Fibroblast of peridontal ligament (primary cell): ENCODE data around the gene ZER1.
A peak's percentile ranks its signal among the peaks of the same experiment; 100 is the strongest.
"Not testable (repeated sequence)": the region's sequence is repeated elsewhere in the genome, so short reads cannot be mapped to it uniquely, and the experiment has no call there.

ENCODE experiments used
- DNase-seq: peaks from one replicate; pipeline ENCODE4 v3.0.0-alpha.2; 2010; ENCODE audit errors: extremely low read depth

The ZER1 gene

DNA sequence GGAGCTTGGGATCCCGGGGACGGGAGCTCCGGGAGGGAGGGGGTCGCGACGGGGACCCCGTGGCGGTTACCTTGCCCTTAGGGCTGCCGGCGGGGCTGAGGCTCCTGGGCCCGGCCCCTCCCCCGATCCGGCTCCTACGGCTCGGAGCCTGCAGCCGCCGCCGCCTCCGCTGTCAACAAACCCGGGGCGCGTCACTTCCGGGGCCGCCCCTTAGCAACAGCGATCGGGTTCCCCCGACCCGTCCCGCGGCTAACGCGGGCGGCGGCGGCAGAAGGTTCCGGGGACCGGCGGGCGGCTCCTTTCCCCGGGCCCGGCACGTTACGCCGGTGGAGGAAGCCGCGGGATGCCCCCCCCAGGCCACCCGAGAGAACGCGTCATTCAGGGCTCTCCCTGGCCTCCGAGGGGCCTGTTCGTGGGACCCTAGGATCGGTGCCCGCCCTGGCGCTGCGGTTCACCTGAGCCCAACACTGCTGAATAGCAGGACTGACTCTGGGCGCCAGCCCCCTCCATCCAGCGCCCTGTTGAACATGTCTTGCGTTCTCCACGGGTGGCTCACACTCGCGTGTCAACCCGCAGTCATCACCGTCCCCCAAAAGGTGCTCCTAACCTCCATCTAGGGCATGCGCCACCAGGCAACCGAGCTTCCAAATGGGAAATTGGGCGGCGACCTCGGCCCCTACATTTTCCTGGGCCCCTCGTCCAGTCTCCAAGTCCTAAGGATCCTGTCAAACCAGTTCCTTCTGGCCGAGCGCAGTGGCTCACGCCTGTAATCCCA is at the start of gene ZER1:
TSS of gene ZER1 (minus strand) at position 183 of the 775 bp plus-strand sequence. CDS start 16,362 bp downstream, outside the sequence.
- peak; percentile 79 for DNase-seq

DNA sequence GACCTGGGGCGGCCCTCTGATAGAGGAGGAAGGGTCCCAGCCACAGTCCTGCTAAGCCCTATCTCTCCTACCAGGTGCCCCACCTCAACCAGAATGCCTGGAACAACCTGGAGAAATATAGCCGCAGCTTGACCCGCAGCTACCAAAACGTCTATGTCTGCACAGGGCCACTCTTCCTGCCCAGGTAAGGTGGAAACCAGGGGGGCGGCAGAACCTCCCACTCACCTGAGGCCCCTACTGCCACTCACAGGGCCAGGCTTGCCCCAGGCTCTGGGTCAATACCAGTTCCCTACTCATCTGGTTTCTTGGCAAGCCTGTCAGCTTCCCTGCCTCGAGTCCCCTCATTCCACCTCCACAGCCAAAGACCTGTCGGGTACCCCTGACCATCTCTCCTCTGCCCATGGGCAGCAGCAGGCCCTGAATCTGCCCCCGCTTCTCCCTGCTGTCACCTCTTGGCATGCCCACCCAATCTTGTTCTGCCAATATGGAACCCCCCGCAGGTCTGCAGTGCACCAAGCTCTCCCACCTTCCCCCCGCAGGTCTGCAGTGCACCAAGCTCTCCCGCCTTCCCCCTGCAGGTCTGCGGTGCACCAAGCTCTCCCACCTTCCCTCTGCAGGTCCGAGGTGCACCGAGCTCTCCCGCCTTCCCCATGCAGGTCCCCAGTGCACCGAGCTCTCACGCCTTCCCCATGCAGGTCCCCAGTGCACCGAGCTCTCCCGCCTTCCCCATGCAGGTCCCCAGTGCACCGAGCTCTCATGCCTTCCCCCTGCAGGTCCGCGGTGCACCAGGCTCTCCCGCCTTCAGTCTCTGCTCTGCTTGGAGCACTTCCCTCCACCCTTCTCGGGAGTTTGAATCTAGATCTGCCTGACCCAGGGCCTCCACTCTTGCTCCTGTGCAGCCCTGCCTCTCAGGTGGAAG is 49.2 kb upstream of the ZER1 start:
- DNase-seq = no peak

DNA sequence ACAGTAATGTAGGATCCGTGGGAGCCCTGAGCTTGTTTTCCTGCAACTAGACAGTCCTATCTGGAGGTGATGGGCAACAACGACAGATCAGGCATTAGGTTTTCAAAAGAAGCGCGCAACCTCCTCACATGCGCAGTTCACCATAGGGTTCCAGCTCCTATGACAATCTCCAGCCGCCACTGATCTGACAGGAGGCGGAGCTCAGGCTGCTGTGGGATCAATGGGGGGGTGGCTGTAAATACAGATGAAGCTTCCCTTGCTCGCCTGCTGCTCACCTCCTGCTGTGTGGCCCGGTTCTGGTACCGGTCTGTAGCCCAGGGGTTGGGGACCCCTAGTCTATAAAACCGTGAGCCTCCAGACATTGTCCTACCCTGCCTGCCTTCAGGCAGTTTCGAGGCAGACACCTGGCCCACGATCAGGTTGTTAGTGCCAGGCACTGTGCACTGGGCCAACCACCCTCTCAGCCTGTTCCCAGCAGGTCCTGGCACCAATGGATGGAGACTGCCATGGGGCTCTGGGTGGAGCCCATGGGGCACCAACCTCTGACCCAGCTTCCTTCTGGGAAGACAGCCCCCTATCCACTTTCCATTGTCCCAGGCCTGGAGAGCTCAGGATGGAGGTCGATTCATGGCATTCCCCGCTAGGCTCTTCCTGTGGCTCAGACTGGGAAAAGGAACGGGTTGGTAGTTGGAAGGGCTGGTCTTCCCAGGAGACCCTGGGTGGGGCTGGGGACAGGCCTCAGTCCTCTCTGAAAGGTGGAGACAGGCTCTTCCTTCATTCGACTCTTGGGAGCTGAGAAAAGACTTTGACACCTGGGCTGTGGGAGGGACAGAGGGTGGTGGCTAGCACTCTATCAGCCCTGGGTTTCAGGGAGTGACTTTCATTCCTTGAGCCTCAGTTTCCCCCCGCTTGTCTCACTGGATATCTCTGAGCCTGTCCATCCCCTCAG is 48.3 kb upstream of the ZER1 start:
- DNase-seq = no peak

DNA sequence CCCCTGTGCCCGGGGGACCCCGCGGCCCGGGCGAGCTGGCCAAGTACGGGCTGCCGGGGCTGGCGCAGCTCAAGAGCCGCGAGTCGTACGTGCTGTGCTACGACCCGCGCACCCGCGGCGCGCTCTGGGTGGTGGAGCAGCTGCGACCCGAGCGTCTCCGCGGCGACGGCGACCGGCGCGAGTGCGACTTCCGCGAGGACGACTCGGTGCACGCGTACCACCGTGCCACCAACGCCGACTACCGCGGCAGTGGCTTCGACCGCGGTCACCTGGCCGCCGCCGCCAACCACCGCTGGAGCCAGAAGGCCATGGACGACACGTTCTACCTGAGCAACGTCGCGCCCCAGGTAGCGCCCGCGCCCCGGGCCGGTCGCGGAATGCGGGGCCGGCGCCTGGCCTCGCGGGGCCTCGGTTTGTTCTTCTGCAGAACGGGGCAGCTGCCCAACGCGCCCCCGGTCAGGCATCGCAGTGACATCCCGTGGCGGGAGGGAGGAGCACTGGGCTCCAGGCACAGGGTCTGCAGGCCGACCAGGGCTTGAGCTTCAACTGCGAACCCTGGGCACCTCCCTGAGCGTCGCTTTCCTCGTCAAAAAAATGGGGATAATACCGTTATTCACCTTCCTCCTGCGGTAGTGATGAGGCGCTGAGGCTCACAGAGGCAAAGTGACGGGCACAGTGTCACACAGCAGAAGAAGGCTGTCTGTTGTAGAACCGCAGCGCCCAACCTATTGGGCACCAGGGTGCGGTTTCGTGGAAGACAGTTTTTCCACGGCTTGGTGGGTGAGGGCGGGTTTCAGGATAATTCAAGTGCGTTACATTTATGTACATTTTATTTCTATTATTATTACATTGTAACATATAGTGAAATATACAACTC is 47.4 kb upstream of the ZER1 start:
- DNase-seq = no peak

DNA sequence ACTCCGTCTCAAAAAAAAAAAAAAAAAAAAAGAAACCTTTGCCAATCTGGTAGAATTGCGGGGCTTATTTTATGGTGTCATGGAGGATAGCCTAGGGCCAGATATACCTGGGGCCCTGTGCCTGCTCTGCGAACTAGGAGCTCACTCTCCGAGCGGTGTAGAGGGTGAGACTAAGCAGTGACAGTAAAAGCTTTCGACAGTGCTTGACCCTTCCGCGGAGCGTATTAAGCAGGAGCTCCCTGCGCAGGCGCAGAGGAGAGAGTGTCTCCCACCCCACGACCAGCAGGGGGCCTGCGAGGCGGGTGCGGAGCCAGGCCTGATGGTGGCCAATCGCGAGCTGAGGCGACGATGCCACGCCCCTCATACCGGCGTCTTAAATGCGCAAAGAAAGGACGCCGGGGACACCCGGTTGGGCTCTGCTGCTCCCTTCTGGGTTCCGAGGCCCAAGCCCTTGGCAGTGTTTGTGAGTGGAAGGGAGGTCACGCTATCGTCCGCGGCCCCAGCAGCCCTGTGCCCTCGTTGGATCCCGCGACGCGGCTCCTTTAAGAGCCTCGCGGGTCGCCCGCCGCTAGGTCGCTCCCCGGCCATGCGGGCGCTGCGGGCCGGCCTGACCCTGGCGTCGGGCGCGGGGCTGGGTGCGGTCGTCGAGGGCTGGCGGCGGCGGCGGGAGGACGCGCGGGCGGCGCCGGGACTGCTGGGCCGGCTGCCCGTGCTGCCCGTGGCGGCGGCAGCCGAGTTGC is 46.5 kb upstream of the ZER1 start, which contains the start of gene ENDOG:
TSS of gene ENDOG (plus strand) at position 402 of the 740 bp plus-strand sequence. CDS start at position 587, 185 bp downstream.
- DNase-seq = peak; percentile 95

DNA sequence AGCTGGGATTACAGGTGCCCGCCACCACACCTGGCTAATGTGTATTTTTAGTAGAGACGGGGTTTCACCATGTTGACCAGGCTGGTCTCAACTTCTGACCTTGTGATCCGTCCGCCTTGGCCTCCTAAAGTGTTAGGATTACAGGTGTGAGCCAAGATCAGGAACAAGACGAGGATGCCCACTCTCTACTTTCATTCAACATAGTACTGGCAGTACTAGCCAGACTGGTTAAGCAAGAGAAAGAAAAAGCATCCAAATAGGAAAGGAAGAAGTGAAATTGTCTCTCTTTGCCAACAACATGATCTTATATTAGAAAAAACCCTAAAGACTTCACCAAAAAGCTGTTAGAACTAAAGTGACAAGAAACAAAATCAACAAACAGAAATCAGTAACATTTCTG is 39.1 kb upstream of the ZER1 start:
- no peak for DNase-seq

DNA sequence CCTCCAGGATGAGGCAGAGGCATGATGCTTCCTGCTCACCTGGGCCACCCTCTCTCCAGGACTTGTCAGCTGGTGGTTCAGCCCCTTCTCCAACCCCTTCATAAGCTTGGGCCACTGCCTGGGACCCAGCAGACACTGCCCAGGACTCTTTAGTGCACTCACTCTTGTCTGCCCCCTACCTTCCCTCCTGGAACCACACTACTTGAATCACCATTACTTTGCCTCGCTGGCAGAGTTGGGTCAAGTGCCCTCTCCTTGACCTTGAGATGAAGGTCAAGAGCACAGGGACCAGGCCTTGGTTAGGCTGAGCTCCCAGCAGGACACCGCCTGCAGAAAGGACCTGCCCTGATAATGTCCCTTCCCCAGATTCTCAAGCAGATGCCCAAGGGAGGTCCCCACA is 38.1 kb upstream of the ZER1 start:
- DNase-seq = no peak

DNA sequence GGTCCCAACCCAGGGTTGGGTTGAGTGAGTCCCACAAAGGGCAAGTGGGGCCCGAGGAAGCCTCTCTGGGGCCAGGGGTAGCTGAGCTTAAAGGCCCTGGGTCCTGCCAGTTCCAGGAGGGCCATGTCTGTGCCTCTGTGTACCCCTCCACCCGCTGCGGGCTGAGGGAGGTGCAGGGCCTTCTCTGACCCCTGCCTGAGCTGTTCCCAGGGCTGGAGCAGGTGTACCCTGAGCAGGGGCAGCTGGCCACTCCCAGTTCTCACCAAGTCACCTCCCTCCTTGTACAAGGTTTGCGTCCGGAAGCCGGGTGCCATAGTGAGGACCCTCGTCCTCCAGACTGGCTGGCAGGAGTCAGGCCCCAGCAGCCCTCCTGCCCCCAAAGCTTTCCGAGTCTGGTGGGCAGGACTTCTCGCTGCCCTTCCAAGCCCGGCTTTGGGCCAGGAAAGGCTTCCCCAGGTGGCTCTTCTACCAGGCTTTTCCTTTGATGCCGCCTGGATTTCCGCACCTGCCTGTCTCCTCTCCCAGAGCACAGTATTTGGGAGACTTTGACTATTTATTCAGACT is 37.4 kb upstream of the ZER1 start:
- DNase-seq = no peak

DNA sequence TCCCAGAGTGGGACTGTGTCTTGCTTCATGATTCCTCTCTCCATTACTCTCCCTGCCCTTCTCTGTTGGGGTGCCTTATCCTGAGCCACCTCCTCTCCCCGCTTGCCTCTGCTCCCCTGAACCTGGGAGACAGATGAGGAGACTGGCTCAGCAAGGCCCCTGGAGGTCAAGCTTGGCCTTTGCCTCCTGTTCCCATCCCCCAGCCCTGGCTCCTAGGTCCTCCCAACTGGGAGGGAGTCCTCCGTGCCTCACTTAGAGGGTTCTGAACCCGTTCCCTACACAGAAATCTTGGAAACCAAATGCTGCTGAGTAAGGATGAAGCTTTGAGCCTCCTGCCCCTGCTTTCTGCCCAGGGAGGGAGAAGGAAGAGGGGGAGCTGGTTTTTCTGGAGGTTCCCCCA is 36.8 kb upstream of the ZER1 start:
- no peak for DNase-seq

DNA sequence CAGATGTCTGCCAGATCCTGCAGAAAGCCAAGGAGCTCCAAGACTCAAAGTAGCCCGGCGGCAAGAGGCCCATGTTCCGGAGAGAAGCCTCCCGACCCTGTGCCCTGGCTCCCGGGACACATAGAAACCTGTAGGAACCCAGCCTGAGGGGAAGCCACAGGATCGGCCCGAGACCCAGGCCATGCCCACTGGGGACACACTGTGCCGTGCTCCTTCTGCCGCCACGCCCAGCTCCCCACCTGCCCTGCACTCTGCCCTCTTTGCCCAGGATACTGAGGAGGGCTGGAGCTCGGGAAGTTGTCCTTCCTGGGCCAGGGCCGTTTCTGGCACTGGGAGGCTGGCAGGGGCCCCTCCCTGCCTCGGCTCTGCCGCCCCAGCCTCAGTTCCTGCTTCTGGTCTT is 36.1 kb upstream of the ZER1 start:
- DNase-seq = no peak

DNA sequence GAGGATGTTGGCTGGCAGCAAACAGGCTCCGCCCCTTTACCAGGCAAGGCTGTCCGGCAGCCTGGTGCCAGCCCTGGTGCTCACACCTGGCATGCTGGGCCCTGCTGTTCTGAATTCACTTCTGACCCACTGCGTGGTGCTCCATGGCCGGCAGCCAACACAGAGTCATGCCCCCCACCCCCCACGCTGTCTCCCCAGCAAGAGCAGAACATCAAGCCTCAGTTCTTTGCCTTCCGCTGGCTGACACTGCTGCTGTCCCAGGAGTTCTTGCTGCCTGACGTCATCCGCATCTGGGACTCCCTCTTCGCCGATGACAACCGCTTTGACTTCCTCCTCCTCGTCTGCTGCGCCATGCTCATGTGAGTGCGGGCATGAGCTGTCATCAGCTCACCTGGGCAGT is 33.9 kb upstream of the ZER1 start:
- no peak for DNase-seq

DNA sequence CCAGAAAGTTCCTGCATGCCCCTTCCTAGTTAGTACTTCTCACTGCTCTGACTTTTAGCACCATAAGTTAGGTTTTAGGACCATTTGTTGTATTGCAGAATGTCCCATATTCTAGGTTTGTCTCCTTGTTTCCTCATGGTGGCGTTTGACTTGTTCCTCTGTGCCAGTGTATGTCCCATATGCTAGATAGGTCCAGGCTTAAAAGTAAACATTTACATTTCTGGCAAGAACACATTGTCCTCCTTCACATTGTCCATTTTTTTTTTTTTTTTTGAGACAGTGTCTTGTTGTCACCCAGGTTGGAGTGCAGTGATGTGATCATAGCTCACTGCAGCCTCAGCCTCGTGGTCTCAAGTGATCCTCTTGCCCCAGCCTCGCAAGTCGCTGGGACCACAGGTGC is 30.8 kb upstream of the ZER1 start:
- no peak for DNase-seq

DNA sequence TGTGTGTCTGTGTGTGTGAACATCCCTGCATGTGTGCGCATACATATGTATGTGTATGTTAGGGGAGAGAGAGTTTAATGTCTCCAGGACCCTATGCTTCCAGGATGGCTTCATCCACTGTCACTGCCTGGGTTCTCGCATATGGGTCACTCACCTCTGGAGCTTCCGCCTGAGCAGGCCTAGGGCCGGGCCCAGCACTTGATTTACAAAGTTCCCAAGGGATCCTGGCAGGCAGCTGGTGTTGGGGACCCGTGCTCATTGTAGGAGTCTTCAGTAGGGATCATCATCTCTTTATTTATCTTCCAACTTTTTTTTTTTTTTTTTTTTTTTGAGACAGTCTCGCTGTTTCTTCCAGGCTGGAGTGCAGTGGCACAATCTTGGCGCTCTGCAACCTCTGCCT is 28.3 kb upstream of the ZER1 start:
- DNase-seq = no peak

DNA sequence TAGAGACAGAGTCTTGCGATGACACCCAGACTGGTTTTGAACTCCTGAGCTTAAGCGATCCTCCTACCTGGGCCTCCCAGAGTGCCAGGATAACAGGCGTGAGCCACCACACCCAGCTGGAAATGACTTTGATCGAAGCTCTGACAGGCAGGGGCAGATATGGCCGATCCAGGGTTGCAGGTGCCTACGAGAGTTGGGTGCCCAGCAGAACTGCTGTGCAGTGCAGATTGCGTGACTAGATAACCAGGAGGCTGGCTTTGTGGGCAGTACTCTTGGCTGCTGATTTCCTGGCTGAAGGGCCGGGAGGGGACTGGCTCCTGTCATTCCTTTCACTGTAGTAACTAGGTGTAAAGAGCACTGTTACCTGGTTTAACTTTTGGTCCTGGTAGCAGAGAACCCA is 27.2 kb upstream of the ZER1 start:
- DNase-seq = no peak

DNA sequence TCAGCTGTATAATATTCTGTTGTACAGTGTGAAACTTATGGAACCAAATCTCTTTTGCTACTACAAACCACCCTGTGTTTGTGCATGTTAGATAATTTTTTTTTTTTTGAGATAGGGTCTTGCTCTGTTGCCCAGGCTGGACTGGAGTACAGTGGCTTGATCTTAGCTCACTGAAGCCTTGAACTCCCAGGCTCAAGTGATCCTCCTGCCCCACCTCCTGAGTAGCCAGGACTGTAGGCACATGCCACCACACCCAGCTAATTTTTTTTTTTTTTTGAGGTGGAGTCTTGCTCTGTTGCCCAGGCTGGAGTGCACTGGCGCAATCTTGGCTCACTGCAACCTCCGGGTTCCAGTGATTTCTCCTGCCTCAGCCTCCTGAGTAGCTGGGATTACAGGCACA is 23.2 kb upstream of the ZER1 start:
- not testable (repeated sequence) for DNase-seq

DNA sequence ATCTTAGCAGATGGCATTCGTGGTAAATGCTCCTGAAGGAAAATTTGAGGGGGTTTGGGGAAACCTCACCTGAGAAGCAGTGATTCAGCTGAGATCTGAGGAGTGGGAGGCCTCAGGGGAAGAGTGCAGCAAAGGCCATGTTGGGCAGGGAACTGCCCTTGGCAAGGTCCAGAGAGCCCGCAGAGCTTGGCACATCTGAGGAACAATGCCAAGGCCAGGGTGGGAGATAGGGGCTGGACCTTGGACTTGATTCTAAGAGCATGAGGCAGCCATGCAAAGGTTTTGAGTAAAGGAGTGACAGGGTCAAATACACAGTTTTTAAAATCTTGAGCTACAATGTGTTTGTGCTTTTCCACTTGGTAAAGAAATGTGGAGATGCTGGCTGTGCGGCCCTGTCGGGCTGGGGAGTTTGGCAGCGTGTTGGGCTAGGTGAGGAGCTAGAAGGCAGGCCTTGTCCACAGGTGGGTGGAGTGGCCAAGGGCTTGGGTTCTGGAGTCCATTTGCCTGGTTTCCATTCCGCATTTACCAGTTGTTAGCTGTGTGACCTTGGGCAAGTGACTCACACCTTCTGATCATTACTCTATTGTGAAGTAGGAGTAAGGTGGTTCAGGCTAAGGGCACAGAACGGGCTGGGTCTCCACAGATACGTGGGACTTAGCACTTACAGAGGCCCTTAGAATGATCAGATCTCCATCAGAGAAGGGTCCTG is 21.4 kb upstream of the ZER1 start:
- no peak for DNase-seq

DNA sequence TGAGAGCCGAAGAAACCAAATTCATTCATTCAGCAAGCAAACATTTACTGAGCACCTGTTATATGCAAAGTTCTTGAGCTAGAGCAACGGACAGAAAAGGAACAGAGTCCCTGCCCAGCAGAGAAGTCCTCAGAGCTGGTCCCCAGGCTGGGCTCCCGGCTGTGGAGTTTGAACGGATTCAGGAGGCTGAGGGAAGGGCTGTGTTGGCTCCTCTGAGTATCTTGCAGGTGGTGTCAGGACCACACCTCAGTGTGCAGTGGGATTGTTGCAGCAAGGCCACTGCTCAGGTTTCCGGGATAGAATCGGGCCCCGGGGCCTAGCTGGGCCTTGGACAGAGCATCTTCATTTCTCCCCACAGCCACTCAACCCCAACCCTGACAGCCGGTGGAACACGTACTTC is 20.4 kb upstream of the ZER1 start:
- no peak for DNase-seq

DNA sequence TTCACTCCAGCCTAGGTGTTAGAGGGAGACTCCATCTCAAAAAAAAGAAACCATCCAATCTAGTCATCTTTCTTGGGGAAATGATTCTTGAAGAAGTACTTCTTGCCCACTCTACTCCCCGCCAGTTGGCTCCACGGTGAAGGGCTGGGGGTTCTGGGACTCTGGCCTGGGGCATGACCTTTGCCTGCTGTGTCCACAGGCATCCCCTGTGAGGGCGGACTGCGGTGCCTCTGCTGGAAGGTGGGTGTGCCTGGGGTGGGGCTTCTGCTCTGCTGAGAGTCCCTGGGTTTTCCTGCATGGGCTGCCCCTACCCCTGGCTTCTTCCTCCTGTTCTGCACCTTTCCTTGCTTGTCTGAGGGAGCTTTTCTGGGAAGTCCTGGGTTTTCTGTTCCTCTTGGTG is 18.8 kb upstream of the ZER1 start:
- DNase-seq = no peak

DNA sequence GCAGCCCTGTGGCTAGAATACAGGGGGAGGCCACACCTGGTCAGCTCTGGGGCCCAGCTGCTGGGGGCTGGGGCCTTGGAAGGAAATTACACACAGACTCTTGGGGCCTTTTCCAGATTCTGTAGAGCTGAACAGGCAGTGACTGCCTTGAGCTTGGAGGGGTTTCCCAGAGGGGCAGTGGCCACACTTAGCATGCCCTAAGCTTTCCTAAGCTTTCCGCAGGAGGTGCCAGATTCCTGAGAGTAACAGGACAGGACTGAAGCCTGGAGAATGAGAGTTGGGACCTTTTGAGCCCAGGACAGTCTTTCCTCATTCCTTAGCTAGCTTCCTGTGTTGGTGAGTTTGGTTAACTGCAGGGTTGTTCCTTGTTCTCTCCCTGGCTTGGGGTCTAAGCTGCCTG is 16.7 kb upstream of the ZER1 start:
- DNase-seq = no peak
